RCC 7860 (cell line): ENCODE results near the gene SLIT3.

Experiments
- DNase-seq: peaks from one replicate; pipeline ENCODE4 v3.0.0-alpha.2; 2015; ENCODE audit warnings: low spot score
- FAIRE-seq: peaks from 2 replicates; lab custom pipeline; 2012; peaks lifted over from hg19 to GRCh38; lab: Jason Lieb, UNC

SLIT3 gene

GRCh38 chr5:168943091-168943884 is 357.7 kb downstream of the SLIT3 start:
- FAIRE-seq = no peak

GRCh38 chr5:168941901-168942300 is 359.0 kb downstream of the SLIT3 start:
- DNase-seq (no peak), FAIRE-seq (no peak)

More at GRCh38 chr5:168943091-168943884, 357.7 kb downstream of the SLIT3 start:
- no peak for DNase-seq

- no peak for FAIRE-seq
- DNase-seq = no peak
Observed at GRCh38 chr5:168940712-168941111, 360.2 kb downstream of the SLIT3 start.

- DNase-seq (no peak), FAIRE-seq (no peak)
Observed at GRCh38 chr5:168939887-168940544, 360.9 kb downstream of the SLIT3 start.

GRCh38 chr5:168939156-168939800 is 361.7 kb downstream of the SLIT3 start:
- DNase-seq = no peak

GRCh38 chr5:168936511-168936910 is 364.4 kb downstream of the SLIT3 start:
- no peak for DNase-seq
- no peak for FAIRE-seq

More at GRCh38 chr5:168939156-168939800, 361.7 kb downstream of the SLIT3 start:
- FAIRE-seq = no peak

- DNase-seq = no peak
- no peak for FAIRE-seq
Observed at GRCh38 chr5:168935183-168935582, 365.8 kb downstream of the SLIT3 start.

GRCh38 chr5:168934169-168934568 is 366.8 kb downstream of the SLIT3 start:
- DNase-seq = no peak
- FAIRE-seq = peak; percentile 74

GRCh38 chr5:168932400-168933189 is 368.3 kb downstream of the SLIT3 start:
- FAIRE-seq (no peak), DNase-seq (no peak)

- peak; percentile 96 for FAIRE-seq
- DNase-seq = peak; percentile 89
Observed at GRCh38 chr5:168931638-168932345, 369.1 kb downstream of the SLIT3 start.

GRCh38 chr5:168929656-168930055 is 371.3 kb downstream of the SLIT3 start:
- FAIRE-seq (no peak), DNase-seq (no peak)

GRCh38 chr5:168925160-168925559 is 375.8 kb downstream of the SLIT3 start:
- FAIRE-seq (no peak), DNase-seq (no peak)

GRCh38 chr5:168921147-168921866 is 379.6 kb downstream of the SLIT3 start:
- no peak for FAIRE-seq
- no peak for DNase-seq

- FAIRE-seq = no peak
- DNase-seq = no peak
Observed at GRCh38 chr5:168920019-168920810, 380.7 kb downstream of the SLIT3 start.

- DNase-seq = no peak
- no peak for FAIRE-seq
Observed at GRCh38 chr5:168917947-168918600, 382.9 kb downstream of the SLIT3 start.

- DNase-seq = no peak
- no peak for FAIRE-seq
Observed at GRCh38 chr5:168916852-168917251, 384.1 kb downstream of the SLIT3 start.

- DNase-seq = no peak
- FAIRE-seq = no peak
Observed at GRCh38 chr5:168916266-168916665, 384.7 kb downstream of the SLIT3 start.

GRCh38 chr5:168914491-168914890 is 386.4 kb downstream of the SLIT3 start:
- DNase-seq (no peak), FAIRE-seq (no peak)
